Measurements from ENCODE around the gene CCDC34. TPM values are rescaled to one million over a fixed set of nuclear protein-coding genes. Genes with fewer than 3 reads are reported as not detected.

CCDC34 gene, protein sequence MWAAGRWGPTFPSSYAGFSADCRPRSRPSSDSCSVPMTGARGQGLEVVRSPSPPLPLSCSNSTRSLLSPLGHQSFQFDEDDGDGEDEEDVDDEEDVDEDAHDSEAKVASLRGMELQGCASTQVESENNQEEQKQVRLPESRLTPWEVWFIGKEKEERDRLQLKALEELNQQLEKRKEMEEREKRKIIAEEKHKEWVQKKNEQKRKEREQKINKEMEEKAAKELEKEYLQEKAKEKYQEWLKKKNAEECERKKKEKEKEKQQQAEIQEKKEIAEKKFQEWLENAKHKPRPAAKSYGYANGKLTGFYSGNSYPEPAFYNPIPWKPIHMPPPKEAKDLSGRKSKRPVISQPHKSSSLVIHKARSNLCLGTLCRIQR
- total RNA-seq = 1 to 10 TPM; 5.5 to 6.9 (median 6.3) TPM

GRCh38 chr11:27362749-27363575, at the start of gene CCDC34:
Gene CCDC34, minus strand, starts transcription at chr11:27363215. Its CDS starts 21 bp downstream, at chr11:27363194.
- H3K9me3 Mint-ChIP-seq = no peaks in the 10 kb centered on the region
- DNase-seq (peak; percentile 78), ATAC-seq (peak; percentile 98 to 99)
- no peaks in the 10 kb centered on the region for H3K27me3 Mint-ChIP-seq (ENCODE audit: low read depth)
- H3K4me3 Mint-ChIP-seq = peak within 1 kb of the TSS; percentile 91
- no peaks in the 10 kb centered on the region for H3K36me3 Mint-ChIP-seq (ENCODE audit: insufficient read depth)
- H3K4me1 Mint-ChIP-seq (ENCODE audit: low read depth) = peaks cover 24% of the 10 kb centered on the region

GRCh38 chr11:27412192-27412691, 49.2 kb upstream of the CCDC34 start:
- Mint-ChIP-seq H3K4me1 (ENCODE audit: low read depth) (no peaks in the 10 kb centered on the region), H3K36me3 (ENCODE audit: insufficient read depth) (no peaks in the 10 kb centered on the region), H3K9me3 (no peaks in the 10 kb centered on the region), H3K27me3 (ENCODE audit: low read depth) (peaks cover 3% of the 10 kb centered on the region), H3K4me3 (no peak overlapping the region)
- no peak for DNase-seq
- ATAC-seq = no peak

DNA sequence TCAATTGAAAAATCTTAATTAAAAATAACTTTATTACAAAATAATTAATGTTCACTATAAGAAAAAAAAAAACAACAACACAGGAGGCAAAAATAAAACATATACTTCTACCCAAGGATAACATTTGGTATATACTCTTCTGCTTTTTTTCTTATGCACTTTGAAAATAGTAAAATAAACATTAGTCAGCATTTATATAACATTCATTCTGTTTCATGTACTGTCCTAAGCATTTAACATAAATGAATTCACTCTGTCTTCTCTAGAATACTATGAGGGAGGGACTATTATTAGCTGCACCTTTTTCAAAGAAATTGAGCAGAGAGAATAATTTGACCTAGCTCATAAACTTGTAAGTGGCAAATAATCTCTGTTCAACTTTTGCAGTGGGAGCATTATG, 48.3 kb upstream of the CCDC34 start:
- DNase-seq (no peak), ATAC-seq (no peak)
- Mint-ChIP-seq H3K36me3 (ENCODE audit: insufficient read depth) (no peaks in the 10 kb centered on the region), H3K4me3 (no peak overlapping the region), H3K4me1 (ENCODE audit: low read depth) (no peaks in the 10 kb centered on the region), H3K9me3 (no peaks in the 10 kb centered on the region), H3K27me3 (ENCODE audit: low read depth) (peaks cover 3% of the 10 kb centered on the region)

DNA sequence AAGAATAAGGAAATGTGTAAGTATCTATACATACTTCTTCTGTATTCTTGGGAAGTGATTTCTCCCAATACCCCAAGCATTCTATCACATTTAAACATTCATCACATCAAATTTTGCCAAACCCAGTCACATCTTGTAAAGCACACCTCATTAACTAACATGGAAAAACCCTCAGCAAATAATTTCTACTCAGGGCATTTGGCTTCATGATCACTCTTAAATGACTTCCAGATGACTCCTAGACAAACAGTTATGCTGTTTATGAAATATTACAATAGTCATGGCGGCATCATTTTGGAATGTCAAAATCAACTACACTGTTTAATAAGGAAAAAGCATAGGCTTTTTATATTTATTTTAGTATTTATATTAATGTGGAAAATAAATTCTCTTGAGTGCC, 47.3 kb upstream of the CCDC34 start:
- Mint-ChIP-seq H3K36me3 (ENCODE audit: insufficient read depth) (no peaks in the 10 kb centered on the region), H3K27me3 (ENCODE audit: low read depth) (peaks cover 3% of the 10 kb centered on the region), H3K4me1 (ENCODE audit: low read depth) (no peaks in the 10 kb centered on the region), H3K9me3 (no peaks in the 10 kb centered on the region), H3K4me3 (no peak overlapping the region)
- ATAC-seq = no peak
- DNase-seq = no peak

- Mint-ChIP-seq H3K4me1 (ENCODE audit: low read depth) (no peaks in the 10 kb centered on the region), H3K36me3 (ENCODE audit: insufficient read depth) (no peaks in the 10 kb centered on the region), H3K9me3 (no peaks in the 10 kb centered on the region), H3K27me3 (ENCODE audit: low read depth) (peaks cover 3% of the 10 kb centered on the region), H3K4me3 (no peak overlapping the region)
- no peak for DNase-seq
- no peak for ATAC-seq
Measured at GRCh38 chr11:27409742-27410141, 46.7 kb upstream of the CCDC34 start.

DNA sequence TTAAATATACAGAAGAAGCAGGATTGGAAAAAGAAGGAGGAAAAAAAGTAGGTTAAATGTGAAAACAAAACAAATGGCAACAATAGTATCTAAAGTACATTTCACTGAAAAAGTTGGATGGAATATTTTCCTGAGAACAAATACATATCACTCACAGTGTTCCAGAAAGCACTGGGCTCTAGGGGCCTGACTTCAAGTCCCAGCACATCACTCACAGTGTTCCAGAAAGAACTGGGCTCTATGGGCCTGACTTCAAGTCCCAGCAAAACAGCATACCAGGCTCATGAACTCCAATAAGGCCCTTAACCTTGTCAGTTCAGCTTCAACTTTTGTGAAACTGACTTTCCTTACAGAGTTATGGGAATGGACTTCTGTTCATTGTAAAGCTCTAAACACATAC, 46.0 kb upstream of the CCDC34 start:
- DNase-seq (no peak), ATAC-seq (no peak)
- H3K4me3 Mint-ChIP-seq = no peak overlapping the region
- H3K27me3 Mint-ChIP-seq (ENCODE audit: low read depth) = peaks cover 3% of the 10 kb centered on the region
- no peaks in the 10 kb centered on the region for H3K4me1 Mint-ChIP-seq (ENCODE audit: low read depth)
- no peaks in the 10 kb centered on the region for H3K9me3 Mint-ChIP-seq
- no peaks in the 10 kb centered on the region for H3K36me3 Mint-ChIP-seq (ENCODE audit: insufficient read depth)

DNA sequence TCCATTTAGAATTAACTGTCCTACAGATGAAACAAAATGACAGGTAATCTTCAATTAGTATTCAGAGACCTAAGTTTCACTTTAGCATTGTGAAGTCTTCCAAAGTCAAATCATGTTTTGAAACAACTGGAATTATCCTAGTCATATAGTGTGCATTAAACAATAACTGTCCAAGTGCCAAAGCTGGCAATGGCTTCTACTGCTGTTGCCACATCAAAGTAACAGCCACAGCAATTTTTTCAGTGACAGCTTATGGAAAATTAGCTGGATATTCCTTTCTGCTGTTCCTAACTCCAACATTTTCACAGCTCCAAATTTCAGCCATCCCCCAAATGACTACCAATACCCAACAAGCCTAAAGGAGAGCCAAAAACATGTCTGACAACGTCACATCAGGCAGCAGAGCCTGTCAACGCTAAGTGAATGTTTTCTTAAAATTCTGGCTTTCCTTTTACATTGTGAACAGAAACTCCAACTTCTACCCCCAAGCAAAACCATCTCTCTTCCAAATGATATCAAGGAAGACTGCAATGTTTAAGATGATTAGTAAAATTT, 45.3 kb upstream of the CCDC34 start:
- Mint-ChIP-seq H3K9me3 (no peaks in the 10 kb centered on the region), H3K36me3 (ENCODE audit: insufficient read depth) (no peaks in the 10 kb centered on the region), H3K27me3 (ENCODE audit: low read depth) (peaks cover 2% of the 10 kb centered on the region), H3K4me3 (no peak overlapping the region), H3K4me1 (ENCODE audit: low read depth) (no peaks in the 10 kb centered on the region)
- no peak for DNase-seq
- ATAC-seq = no peak

- Mint-ChIP-seq H3K4me1 (ENCODE audit: low read depth) (no peaks in the 10 kb centered on the region), H3K9me3 (no peaks in the 10 kb centered on the region), H3K36me3 (ENCODE audit: insufficient read depth) (no peaks in the 10 kb centered on the region), H3K4me3 (no peak overlapping the region), H3K27me3 (ENCODE audit: low read depth) (no peaks in the 10 kb centered on the region)
- DNase-seq (no peak), ATAC-seq (no peak)
Measured at GRCh38 chr11:27406498-27407354, 43.7 kb upstream of the CCDC34 start.

DNA sequence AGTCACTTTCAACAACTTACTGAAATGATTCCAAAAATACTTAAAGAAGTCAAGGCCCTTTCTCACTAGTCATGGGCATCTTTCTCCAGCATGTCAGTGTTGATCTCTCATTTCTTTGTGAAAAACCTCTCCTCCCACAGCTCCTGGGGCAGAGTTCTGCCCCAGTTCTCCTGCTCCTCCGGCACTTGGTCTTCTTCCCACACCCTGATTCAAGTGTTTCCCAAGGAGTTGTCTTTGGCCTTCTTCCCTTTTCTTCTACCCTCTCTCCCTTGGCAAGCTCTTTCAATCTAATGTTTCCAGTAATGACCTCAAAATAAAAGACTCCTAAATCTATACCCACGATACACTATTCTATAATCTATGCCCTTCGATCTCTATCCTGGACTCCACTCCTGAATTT, 42.1 kb upstream of the CCDC34 start:
- H3K4me3 Mint-ChIP-seq = no peak overlapping the region
- no peaks in the 10 kb centered on the region for H3K4me1 Mint-ChIP-seq (ENCODE audit: low read depth)
- ATAC-seq (no peak), DNase-seq (no peak)
- H3K36me3 Mint-ChIP-seq (ENCODE audit: insufficient read depth) = no peaks in the 10 kb centered on the region
- H3K9me3 Mint-ChIP-seq = no peaks in the 10 kb centered on the region
- H3K27me3 Mint-ChIP-seq (ENCODE audit: low read depth) = no peaks in the 10 kb centered on the region

DNA sequence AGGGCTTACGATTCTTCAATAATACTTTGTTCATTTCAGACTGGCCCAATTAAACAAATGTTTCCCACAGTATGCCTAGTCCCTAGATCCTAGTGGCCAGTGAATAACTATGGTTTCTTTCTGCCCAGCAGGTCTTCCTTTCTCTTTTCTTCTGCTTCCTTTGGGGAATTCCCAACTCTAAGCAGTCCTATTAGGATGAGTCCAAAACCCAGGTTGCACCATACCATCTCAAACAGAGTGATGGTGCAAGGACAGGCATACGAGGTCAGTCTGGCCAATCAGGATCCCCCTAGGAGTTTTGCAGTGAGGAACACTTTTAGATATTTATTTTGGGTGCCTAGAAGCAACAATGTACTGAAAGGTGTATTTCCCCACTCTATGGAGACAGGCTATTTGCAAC, 41.4 kb upstream of the CCDC34 start:
- no peak for DNase-seq
- no peak for ATAC-seq
- H3K9me3 Mint-ChIP-seq = no peaks in the 10 kb centered on the region
- no peaks in the 10 kb centered on the region for H3K4me1 Mint-ChIP-seq (ENCODE audit: low read depth)
- no peaks in the 10 kb centered on the region for H3K27me3 Mint-ChIP-seq (ENCODE audit: low read depth)
- no peaks in the 10 kb centered on the region for H3K36me3 Mint-ChIP-seq (ENCODE audit: insufficient read depth)
- H3K4me3 Mint-ChIP-seq = no peak overlapping the region

DNA sequence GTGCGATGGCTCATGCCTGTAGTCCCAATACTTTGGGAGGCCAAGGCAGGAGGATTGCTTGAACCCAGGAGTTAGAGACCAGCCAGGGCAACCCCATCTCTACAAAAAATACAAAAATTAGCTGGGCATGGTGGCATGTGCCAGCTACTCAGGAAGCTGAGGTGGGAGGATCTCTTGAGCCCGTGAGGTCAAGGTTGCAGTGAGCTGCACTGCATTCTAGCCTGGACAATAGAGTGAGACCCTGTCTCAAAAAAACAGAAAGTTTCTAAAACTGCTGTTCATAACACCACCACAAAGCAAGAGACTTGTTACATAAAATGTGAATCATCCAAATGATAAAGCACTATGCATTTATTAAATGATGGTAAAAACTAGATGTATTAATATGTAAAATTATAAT, 40.2 kb upstream of the CCDC34 start:
- Mint-ChIP-seq H3K4me3 (no peak overlapping the region), H3K4me1 (ENCODE audit: low read depth) (no peaks in the 10 kb centered on the region), H3K36me3 (ENCODE audit: insufficient read depth) (no peaks in the 10 kb centered on the region), H3K9me3 (no peaks in the 10 kb centered on the region), H3K27me3 (ENCODE audit: low read depth) (no peaks in the 10 kb centered on the region)
- DNase-seq (no peak), ATAC-seq (no peak)

GRCh38 chr11:27402450-27402849, 39.4 kb upstream of the CCDC34 start:
- Mint-ChIP-seq H3K9me3 (no peaks in the 10 kb centered on the region), H3K36me3 (ENCODE audit: insufficient read depth) (no peaks in the 10 kb centered on the region), H3K4me1 (ENCODE audit: low read depth) (no peaks in the 10 kb centered on the region), H3K4me3 (no peak overlapping the region), H3K27me3 (ENCODE audit: low read depth) (no peaks in the 10 kb centered on the region)
- ATAC-seq = no peak
- no peak for DNase-seq

DNA sequence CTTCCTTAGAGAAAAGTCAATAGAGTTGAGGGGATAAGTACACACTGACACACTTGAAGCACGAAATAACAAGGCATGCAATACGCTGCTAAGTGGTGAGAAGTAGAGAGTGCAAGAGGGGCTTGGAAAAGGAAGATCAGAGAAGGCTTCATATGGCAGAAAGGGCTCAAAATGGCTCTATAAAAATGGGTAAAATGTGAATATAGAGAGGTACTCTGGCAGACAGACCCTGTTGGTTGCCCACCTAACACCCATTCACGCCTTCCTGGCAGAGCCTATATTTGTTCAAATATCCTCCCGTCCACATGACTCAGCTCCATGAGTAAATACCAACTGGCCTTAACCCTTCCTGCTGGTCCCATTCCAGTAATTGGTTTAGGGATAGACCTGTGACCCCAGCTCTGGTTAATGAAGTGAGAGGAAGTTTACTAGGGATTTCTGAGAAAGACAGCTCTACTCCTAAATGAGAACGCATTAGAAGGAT, 38.9 kb upstream of the CCDC34 start:
- DNase-seq (no peak), ATAC-seq (no peak)
- Mint-ChIP-seq H3K36me3 (ENCODE audit: insufficient read depth) (no peaks in the 10 kb centered on the region), H3K27me3 (ENCODE audit: low read depth) (no peaks in the 10 kb centered on the region), H3K4me3 (no peak overlapping the region), H3K4me1 (ENCODE audit: low read depth) (no peaks in the 10 kb centered on the region), H3K9me3 (no peaks in the 10 kb centered on the region)

Measured in activated T-cell treated with anti-CD3 and anti-CD28 coated beads, Interleukin-2, amount 50 U/mL, for 4 hours (primary cell).